MM.1S (cell line): ENCODE results near the gene THRB.

ENCODE experiments used
- DNase-seq: peaks from one replicate; pipeline ENCODE4 v3.0.0-alpha.2; 2015
- H2AFZ ChIP-seq: fragments of 300-600 bp; sonication (generic); 2 replicates; pipeline ENCODE4 v1.6.0; 2016; ENCODE audit warnings: antibody characterized with exemption, low read length
- H3F3A ChIP-seq: fragments of 300-600 bp; sonication (generic); 2 replicates; pipeline ENCODE4 v1.6.1; 2016; ENCODE audit warnings: mild to moderate bottlenecking, antibody characterized with exemption, low read length, moderate library complexity, mixed read lengths; ENCODE audit not compliant: insufficient read depth
- H3K27ac ChIP-seq: fragments of 300-600 bp; sonication (generic); 2 replicates; pipeline ENCODE4 v1.5.1; 2016; ENCODE audit warnings: mild to moderate bottlenecking, low read length
- H3K27me3 ChIP-seq: fragments of 300-600 bp; sonication (generic); replicated peaks from 2 replicates; pipeline ENCODE4 v1.6.0; 2016; ENCODE audit warnings: low read length; ENCODE audit not compliant: insufficient read depth
- H3K36me3 ChIP-seq: fragments of 300-600 bp; sonication (generic); replicated peaks from 2 replicates; pipeline ENCODE4 v1.6.1; 2016; ENCODE audit warnings: mild to moderate bottlenecking, low read length, mixed read lengths; ENCODE audit not compliant: insufficient read depth
- H3K4me1 ChIP-seq: fragments of 300-600 bp; sonication (generic); 2 replicates; pipeline ENCODE4 v1.6.1; 2016; ENCODE audit warnings: low read length, mixed read lengths
- H3K4me2 ChIP-seq: fragments of 300-600 bp; sonication (generic); 2 replicates; pipeline ENCODE4 v1.6.0; 2016; ENCODE audit warnings: low read depth, low read length
- H3K4me3 ChIP-seq: fragments of 300-600 bp; sonication (generic); 2 replicates; pipeline ENCODE4 v1.5.1; 2016; ENCODE audit warnings: low read length, mixed read lengths
- H3K79me2 ChIP-seq: fragments of 300-600 bp; sonication (generic); 2 replicates; pipeline ENCODE4 v1.6.1; 2016; ENCODE audit warnings: mixed run types, low read length, mixed read lengths
- H3K9ac ChIP-seq: fragments of 300-600 bp; sonication (generic); 2 replicates; pipeline ENCODE4 v1.6.1; 2016; ENCODE audit warnings: low read length, mixed read lengths
- H3K9me2 ChIP-seq: fragments of 300-600 bp; sonication (generic); replicated peaks from 2 replicates; pipeline ENCODE4 v1.6.1; 2016; ENCODE audit warnings: mild to moderate bottlenecking, low read length, mixed read lengths; ENCODE audit not compliant: insufficient read depth
- H3K9me3 ChIP-seq: fragments of 300-600 bp; sonication (generic); replicated peaks from 2 replicates; pipeline ENCODE4 v1.6.1; 2016; ENCODE audit warnings: mild to moderate bottlenecking, low read length, mixed read lengths; ENCODE audit not compliant: insufficient read depth
- H4K20me1 ChIP-seq: fragments of 300-600 bp; sonication (generic); 2 replicates; pipeline ENCODE4 v1.6.1; 2016; ENCODE audit warnings: mild to moderate bottlenecking, low read length, moderate library complexity, mixed read lengths; ENCODE audit not compliant: insufficient read depth
- EZH2 ChIP-seq: fragments of 300-600 bp; sonication (generic); optimal IDR thresholded peaks from 2 replicates; pipeline ENCODE3; 2017; ENCODE audit warnings: low read depth, mild to moderate bottlenecking, antibody characterized with exemption, low read length, mixed read lengths
- EZH2phosphoT487 ChIP-seq: fragments of 300-600 bp; sonication (generic); IDR thresholded peaks from 2 replicates; pipeline ENCODE4 v1.6.1; 2018; ENCODE audit warnings: antibody characterized with exemption, low read length
- TF ChIP-seq, protein P1 (sequence below): fragments of 300-600 bp; sonication (generic); IDR thresholded peaks from 2 replicates; pipeline ENCODE4 v1.5.1; 2016; ENCODE audit warnings: antibody characterized with exemption, low read length, mixed read lengths

Gene THRB

DNA sequence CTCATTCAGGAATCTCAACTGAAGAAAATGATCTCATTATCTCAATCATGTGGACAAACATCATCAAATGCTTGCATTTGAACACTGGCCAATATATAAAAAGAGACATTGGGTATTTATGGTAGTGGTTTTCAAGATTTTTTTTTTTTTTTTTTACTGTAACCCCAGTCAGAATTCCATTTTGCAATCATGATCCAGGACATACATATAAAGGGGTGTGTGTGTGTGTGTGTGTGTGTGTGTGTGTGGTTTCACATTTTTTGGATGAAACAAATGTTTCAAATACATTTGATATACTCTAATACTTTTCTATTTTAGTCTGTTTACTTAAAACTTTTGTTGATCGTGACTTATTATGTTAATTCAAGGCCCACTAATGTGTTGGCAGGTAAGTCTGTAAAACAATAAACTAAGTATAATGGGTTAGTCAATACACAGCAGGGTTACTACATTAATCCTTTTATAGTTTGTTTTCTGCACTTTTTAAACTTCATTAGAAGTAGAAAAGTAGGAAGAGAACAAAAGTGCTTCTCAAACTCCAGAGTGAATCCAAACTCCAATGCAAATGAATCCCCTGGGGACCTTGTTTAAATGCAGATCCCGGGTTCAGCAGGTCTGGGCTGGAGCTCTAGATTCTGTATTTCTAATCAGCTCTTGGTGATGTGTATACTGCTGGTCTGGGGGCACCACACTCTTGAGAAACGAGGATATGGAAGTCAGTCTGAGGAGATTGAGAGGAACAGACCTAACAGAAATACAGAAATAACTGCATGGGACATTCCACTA lies 17.6 kb downstream of the THRB start:
- no peak for TF ChIP-seq EZH2
- no peak for TF ChIP-seq EZH2phosphoT487
- TF ChIP-seq, protein P1, sequence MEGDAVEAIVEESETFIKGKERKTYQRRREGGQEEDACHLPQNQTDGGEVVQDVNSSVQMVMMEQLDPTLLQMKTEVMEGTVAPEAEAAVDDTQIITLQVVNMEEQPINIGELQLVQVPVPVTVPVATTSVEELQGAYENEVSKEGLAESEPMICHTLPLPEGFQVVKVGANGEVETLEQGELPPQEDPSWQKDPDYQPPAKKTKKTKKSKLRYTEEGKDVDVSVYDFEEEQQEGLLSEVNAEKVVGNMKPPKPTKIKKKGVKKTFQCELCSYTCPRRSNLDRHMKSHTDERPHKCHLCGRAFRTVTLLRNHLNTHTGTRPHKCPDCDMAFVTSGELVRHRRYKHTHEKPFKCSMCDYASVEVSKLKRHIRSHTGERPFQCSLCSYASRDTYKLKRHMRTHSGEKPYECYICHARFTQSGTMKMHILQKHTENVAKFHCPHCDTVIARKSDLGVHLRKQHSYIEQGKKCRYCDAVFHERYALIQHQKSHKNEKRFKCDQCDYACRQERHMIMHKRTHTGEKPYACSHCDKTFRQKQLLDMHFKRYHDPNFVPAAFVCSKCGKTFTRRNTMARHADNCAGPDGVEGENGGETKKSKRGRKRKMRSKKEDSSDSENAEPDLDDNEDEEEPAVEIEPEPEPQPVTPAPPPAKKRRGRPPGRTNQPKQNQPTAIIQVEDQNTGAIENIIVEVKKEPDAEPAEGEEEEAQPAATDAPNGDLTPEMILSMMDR: no peak
- no peaks in the 10 kb centered on the region for H3K9me2 ChIP-seq
- DNase-seq: no peak

DNA sequence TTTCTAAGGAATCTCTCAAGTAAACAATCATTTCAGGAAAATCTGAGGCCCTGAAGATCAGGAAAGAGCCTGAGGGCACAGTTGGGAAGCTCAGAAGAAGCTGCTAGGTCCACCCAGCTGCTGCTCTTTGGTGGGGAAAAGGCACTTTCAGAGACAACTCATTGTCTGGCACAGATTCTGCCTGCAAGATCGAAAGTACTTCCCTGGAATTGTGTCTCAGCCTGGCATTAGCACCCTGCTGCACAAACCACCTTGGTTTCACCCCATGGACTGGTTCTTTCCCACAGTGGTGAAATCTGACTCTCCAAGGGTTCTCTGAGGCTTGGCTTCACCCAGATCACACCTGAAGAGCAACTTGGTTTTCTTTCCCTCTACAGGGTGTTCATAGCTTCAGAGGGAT lies 18.7 kb downstream of the THRB start:
- Histone ChIP-seq H3K79me2 (no peaks in the 10 kb centered on the region), H3K27ac (no peak overlapping the region), H2AFZ (no peak overlapping the region), H3K4me2 (no peak overlapping the region), H3K27me3 (no peaks in the 10 kb centered on the region), H3K9me3 (no peaks in the 10 kb centered on the region), H3K4me1 (no peaks in the 10 kb centered on the region), H3K9ac (no peak overlapping the region), H3K36me3 (no peaks in the 10 kb centered on the region), H3F3A (no peaks in the 10 kb centered on the region), H3K4me3 (no peak overlapping the region), H3K9me2 (no peaks in the 10 kb centered on the region), H4K20me1 (no peaks in the 10 kb centered on the region)
- DNase-seq: no peak
- TF ChIP-seq EZH2: no peak
- TF ChIP-seq, protein P1: no peak
- TF ChIP-seq EZH2phosphoT487: no peak

More for the DNA sequence above, 17.6 kb downstream of the THRB start:
- Histone ChIP-seq H2AFZ (no peak overlapping the region), H3K9ac (no peak overlapping the region), H3K27ac (no peak overlapping the region), H3K4me1 (no peaks in the 10 kb centered on the region), H3K4me2 (no peak overlapping the region), H3K9me3 (no peaks in the 10 kb centered on the region), H3F3A (no peaks in the 10 kb centered on the region), H3K36me3 (no peaks in the 10 kb centered on the region), H3K27me3 (no peaks in the 10 kb centered on the region), H3K4me3 (no peak overlapping the region), H4K20me1 (no peaks in the 10 kb centered on the region), H3K79me2 (no peaks in the 10 kb centered on the region)

GRCh38 chr3:24474862-24475261 lies 19.8 kb downstream of the THRB start:
- H3K9me3 ChIP-seq: no peaks in the 10 kb centered on the region
- H4K20me1 ChIP-seq: no peaks in the 10 kb centered on the region
- no peak for DNase-seq
- TF ChIP-seq EZH2 (no peak), EZH2phosphoT487 (no peak)
- TF ChIP-seq, protein P1: no peak
- no peaks in the 10 kb centered on the region for H3F3A ChIP-seq
- no peaks in the 10 kb centered on the region for H3K36me3 ChIP-seq
- H3K27me3 ChIP-seq: no peaks in the 10 kb centered on the region
- no peak overlapping the region for H3K9ac ChIP-seq
- H3K9me2 ChIP-seq: no peaks in the 10 kb centered on the region
- no peaks in the 10 kb centered on the region for H3K79me2 ChIP-seq
- H3K4me1 ChIP-seq: no peaks in the 10 kb centered on the region
- H3K4me2 ChIP-seq: no peak overlapping the region
- H3K27ac ChIP-seq: no peak overlapping the region
- no peak overlapping the region for H2AFZ ChIP-seq
- no peak overlapping the region for H3K4me3 ChIP-seq
